T-helper 17 cell (primary cell): ENCODE data around the gene DDT. TPM values are rescaled to one million over a fixed set of nuclear protein-coding genes. Genes with fewer than 3 reads are reported as not detected.
A peak's percentile ranks its signal among the peaks of the same experiment; 100 is the strongest.
"Not testable (repeated sequence)": the region's sequence is repeated elsewhere in the genome, so short reads cannot be mapped to it uniquely, and the experiment has no call there.

Experiments used
- ATAC-seq: fragments of 150-1000 bp; cut with Tn5 transposase; 2 replicates; pipeline ENCODE4 v1.10.0; 2021; ENCODE audit warnings: mild to moderate bottlenecking, moderate library complexity
- DNase-seq, 3 donors: peaks; one replicate each; pipeline versions ENCODE4 v3.0.0 to v3.0.0-alpha.2; 2020 to 2021
- H3K9me3 ChIP-seq: one replicate; pipeline ENCODE4 v1.7.0; 2013; ENCODE audit warnings: low read length, mild to moderate bottlenecking; ENCODE audit not compliant: control insufficient read depth, poor library complexity, severe bottlenecking
- H3K27ac Mint-ChIP-seq: one replicate; pipeline ENCODE4 v1.8.0; 2022; ENCODE audit warnings: mild to moderate bottlenecking, moderate library complexity, mixed read lengths
- H3K27me3 Mint-ChIP-seq: one replicate; pipeline ENCODE4 v1.8.0; 2022; ENCODE audit warnings: mixed read lengths
- H3K36me3 Mint-ChIP-seq: one replicate; pipeline ENCODE4 v1.8.0; 2022; ENCODE audit warnings: low read depth, mixed read lengths
- H3K4me1 Mint-ChIP-seq: one replicate; pipeline ENCODE4 v1.8.0; 2022; ENCODE audit warnings: mild to moderate bottlenecking, mixed read lengths
- H3K4me3 Mint-ChIP-seq: one replicate; pipeline ENCODE4 v1.8.0; 2022; ENCODE audit warnings: mild to moderate bottlenecking, moderate library complexity, mixed read lengths
- total RNA-seq, 4 donors: library from RNA in 2 of 4; stranded (reverse) in 2 of 4; gene quantifications; one replicate each; pipeline ENCODE4 v1.2.3 and lab custom pipeline; 2022 to 2026

DDT gene
- total RNA-seq, 2 donors from 2014 or later: 69.4 to 74.2 TPM

DNA sequence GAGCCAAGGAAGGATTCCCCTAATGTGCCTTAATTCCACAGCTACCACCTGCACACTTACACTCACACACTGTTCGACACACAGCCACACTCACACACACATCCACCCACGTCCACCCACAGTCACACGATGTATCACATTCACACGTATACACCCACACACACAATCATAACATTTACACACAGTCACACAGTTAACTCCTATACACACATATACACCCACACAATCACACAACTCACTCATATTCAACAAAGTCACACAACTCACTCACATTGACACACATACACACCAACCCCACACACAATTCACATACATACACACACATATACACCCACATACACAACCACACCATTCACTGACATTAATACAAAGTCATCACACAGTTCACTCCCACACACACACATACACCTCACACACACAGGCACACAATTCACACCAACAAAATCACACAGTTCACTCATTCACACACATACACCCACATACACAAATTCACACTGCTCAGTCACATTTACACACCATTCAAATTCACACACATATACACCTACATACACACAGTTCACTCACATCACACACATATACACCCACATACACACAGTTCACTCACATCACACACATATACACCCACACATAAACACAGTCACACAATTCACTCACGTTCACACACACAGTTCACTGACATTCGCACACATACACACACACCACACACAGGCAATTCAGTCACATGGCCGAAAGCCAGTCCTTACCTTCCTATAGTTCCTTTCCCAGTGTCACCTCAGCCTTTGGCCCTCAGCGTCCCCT lies 19.8 kb downstream of the DDT start:
- not testable (repeated sequence) for H3K9me3 ChIP-seq, H3K27me3 Mint-ChIP-seq, H3K36me3 Mint-ChIP-seq, ATAC-seq, DNase-seq, H3K27ac Mint-ChIP-seq, H3K4me3 Mint-ChIP-seq
- peaks cover 13% of the 10 kb centered on the region for H3K4me1 Mint-ChIP-seq

DNA sequence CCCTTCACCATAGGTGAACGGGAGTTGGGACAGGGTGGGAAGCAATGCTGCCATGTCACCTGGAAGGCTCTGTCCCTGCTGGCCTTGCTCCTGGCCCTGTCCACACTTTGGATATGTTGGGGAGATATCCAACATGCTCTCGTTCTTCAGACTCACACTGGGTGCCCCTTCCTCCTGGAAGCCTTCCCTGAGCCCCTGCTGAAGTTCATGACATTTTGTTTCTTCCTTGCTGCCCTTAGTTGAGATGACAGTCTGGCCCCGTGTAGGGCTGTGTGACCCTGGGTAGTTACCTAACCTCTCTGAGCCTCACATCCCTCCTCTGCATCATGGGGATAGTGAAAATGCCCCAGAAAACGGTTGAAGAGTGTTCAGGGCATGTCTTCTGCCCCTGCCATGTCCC lies 20.8 kb downstream of the DDT start:
- not testable (repeated sequence) for H3K4me3 Mint-ChIP-seq, ATAC-seq, DNase-seq, H3K36me3 Mint-ChIP-seq, H3K9me3 ChIP-seq, H3K27ac Mint-ChIP-seq, H3K27me3 Mint-ChIP-seq
- peaks cover 13% of the 10 kb centered on the region for H3K4me1 Mint-ChIP-seq

DNA sequence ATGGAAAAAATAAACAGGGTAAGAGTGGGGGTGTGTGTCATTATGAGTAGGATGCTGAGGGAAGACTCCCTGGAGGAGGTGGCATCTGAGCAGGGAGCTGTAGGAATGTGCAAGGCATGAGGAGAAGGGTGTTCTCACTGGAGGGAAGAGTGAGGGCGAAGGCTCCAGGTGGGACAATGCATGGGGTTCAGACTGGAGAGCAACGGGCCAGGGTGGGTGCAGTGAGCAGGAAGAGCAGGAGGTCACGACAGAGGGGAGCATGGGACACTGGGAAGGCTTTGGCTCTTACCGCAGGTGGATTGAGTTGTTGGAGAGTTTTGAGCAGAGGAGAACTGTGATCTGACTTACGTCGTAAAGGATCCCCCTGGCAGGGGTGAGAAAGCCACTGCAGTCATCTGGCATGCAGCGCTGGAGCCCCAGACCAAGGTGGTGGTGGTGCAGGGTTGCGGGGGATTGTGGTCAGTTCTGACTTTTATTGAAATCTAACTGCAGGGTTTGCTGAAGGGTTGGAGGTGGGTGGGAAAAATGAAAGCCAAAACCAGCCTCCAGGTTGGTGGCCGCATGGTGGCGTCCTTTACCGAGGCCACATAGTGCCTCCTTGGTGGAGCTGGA lies 21.3 kb downstream of the DDT start:
- ATAC-seq, H3K9me3 ChIP-seq, H3K27me3 Mint-ChIP-seq, H3K36me3 Mint-ChIP-seq, DNase-seq: not testable (repeated sequence)
- H3K27ac Mint-ChIP-seq: peak overlapping the region; percentile 45
- peak overlapping the region; percentile 52 for H3K4me3 Mint-ChIP-seq
- H3K4me1 Mint-ChIP-seq: peaks cover 13% of the 10 kb centered on the region

DNA sequence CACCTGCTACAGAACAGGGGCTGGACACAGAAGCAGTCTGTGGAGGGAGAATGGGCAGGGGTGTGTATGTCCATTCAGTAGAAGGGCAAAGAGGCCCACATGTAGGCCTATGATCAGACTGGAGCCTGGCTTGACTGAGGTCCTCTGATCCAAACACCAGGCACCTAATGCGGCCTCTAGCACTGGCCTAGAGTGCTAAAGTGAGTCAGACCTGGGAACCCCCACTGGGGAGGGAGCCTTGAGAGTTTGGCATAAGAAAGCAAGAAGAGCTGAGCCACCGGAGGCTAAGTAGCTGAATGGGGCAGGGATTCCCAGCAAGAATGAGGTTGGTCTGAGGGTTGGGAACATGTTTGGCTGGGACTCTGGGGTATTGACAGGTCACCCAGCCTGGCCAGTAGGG lies 22.9 kb downstream of the DDT start:
- DNase-seq, H3K27ac Mint-ChIP-seq, H3K27me3 Mint-ChIP-seq, ATAC-seq, H3K9me3 ChIP-seq, H3K4me3 Mint-ChIP-seq, H3K36me3 Mint-ChIP-seq: not testable (repeated sequence)
- H3K4me1 Mint-ChIP-seq: peaks cover 11% of the 10 kb centered on the region

DNA sequence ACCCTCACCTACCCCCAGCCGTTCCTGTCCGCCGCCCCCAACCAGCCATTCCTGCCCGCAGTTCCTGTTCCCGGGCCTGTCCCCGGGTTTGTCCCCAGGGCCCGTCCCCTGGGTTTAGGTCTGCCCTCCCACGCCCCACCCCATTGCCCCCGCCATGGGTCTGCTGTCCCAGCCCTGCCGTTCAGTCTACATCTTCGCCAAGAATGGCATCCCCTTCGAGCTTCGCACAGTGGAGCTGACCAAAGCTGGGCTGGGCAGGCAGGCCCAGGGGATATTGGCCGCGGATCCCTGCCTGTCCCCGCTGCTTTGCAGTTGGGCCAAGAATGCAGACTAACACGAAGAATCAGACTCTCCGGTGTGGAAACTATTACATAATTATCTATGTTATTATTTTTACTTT lies 24.5 kb downstream of the DDT start:
- not testable (repeated sequence) for DNase-seq, H3K4me3 Mint-ChIP-seq, ATAC-seq, H3K27me3 Mint-ChIP-seq, H3K27ac Mint-ChIP-seq, H3K36me3 Mint-ChIP-seq, H3K9me3 ChIP-seq
- peaks cover 10% of the 10 kb centered on the region for H3K4me1 Mint-ChIP-seq

DNA sequence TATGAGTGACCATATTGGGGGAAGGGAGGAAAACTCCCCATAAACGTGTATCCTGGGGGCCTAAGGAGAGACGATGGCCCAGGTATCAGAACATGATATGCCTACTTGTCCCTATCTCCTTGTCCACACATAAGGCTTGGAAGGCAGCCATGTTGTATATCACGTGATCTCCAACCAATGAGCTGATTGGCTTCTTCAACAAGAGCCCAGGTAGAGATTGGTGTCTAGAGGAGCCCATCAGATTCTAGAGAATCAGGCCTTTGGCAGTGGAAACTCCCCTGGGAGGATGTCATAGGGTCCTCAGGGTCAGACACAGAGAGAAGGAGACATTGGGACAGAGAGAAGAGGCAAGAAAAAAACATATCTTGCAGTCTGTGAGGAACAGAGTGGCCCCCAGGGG lies 26.9 kb downstream of the DDT start:
- H3K36me3 Mint-ChIP-seq, H3K4me1 Mint-ChIP-seq, H3K4me3 Mint-ChIP-seq, ATAC-seq, H3K27me3 Mint-ChIP-seq, H3K9me3 ChIP-seq, DNase-seq, H3K27ac Mint-ChIP-seq: not testable (repeated sequence)

DNA sequence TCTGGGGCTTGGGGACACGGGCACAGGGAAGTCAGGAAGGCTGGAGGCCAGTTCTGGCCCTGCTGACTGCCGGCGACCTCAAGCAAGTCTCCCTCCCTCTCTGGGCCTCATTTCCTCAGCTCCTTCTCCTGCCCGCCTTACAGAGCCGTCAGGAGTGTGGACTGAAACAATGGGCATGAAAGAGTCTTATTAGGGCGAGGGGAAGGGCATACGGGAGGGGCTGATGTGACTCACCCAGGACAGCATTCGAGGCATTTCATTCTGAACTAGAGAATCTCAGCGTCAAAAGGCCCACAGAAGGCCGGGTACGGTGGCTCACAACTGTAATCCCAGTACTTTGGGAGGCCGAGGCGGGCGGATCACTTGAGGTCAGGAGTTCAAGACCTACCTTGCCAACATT lies 34.1 kb downstream of the DDT start:
- not testable (repeated sequence) for ATAC-seq, H3K36me3 Mint-ChIP-seq, H3K9me3 ChIP-seq, H3K4me3 Mint-ChIP-seq, DNase-seq, H3K27ac Mint-ChIP-seq, H3K4me1 Mint-ChIP-seq
- H3K27me3 Mint-ChIP-seq: peaks cover 17% of the 10 kb centered on the region

DNA sequence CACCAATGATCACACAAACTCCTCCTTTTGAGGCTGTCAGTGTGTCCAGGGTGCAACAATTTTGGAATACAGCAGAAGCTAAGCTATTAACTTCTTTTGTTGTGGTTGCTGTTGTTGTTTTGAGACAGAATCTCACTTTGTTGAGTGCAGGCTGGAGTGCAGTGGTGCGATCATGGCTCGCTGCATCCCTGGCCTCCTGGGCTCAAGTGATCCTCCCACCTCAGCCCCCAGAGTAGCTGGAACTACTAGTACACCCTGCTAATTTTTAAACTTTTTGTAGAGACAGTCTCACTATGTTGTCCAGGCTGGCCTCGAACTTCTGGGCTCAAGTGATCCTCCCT lies 35.3 kb downstream of the DDT start:
- H3K4me1 Mint-ChIP-seq: no peaks in the 10 kb centered on the region
- H3K4me3 Mint-ChIP-seq: no peak overlapping the region
- no peak for DNase-seq
- peaks cover 3% of the 10 kb centered on the region for H3K36me3 Mint-ChIP-seq
- no peak overlapping the region for H3K27ac Mint-ChIP-seq
- peaks cover 17% of the 10 kb centered on the region for H3K27me3 Mint-ChIP-seq
- no peaks in the 10 kb centered on the region for H3K9me3 ChIP-seq
- ATAC-seq: no peak

DNA sequence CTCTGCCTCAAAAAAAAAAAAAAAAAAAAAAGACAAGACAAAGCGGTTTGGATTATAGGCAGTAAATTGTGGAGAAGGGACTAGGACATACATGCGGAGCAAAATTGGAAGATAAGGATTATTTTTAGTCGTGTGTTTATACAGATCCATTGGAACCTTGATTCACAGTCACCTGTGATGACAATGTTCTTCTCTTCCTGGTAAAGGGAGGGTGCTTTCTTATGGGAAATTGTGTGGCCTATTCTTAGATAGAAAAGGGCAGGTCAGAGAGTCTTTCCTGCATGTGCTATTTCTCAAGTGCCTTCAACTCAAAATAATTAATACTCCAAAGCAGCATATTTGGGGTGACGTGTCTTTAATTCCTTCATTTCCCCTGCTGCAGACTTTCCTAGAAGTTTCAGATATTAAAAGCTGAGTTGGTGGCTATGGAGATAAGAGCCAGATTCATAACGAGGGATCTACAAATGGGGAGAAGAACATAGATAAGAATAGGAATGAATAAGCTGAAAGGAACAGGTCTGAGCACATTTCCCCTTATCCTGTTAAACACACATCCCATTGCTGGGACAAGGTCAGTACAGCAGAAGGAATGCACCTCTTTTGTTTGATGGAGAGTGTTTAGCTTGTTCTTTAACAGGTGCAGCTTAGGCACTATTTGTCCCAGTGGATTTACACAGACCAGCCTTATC lies 35.8 kb downstream of the DDT start:
- no peaks in the 10 kb centered on the region for H3K4me1 Mint-ChIP-seq
- DNase-seq (no peak), ATAC-seq (no peak)
- H3K27me3 Mint-ChIP-seq: peaks cover 17% of the 10 kb centered on the region
- H3K9me3 ChIP-seq: no peaks in the 10 kb centered on the region
- H3K4me3 Mint-ChIP-seq: no peak overlapping the region
- H3K36me3 Mint-ChIP-seq: peaks cover 3% of the 10 kb centered on the region
- H3K27ac Mint-ChIP-seq: no peak overlapping the region

DNA sequence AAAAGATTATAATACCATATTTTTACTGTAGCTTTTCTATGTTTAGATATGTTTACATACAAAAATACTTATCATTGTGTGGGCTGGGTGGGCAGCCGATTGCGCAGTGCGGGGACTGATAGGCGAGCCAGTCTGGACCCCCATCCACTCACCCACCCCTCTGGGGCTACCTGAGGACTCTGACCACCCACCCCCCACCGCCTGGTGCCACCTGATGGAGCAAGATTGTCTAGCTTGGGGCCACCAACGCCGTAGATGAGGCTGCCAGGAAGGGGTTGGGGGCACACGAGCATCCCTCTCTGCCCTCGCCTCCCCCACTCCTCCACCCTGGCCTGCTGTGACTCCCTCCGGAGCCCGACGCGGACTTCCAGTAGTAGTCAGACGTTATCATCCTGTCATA lies 47.7 kb downstream of the DDT start:
- Mint-ChIP-seq H3K4me1 (no peaks in the 10 kb centered on the region), H3K4me3 (no peak overlapping the region), H3K36me3 (no peaks in the 10 kb centered on the region), H3K27ac (no peak overlapping the region), H3K27me3 (peaks cover 29% of the 10 kb centered on the region)
- H3K9me3 ChIP-seq: no peaks in the 10 kb centered on the region
- ATAC-seq (no peak), DNase-seq (no peak)

DNA sequence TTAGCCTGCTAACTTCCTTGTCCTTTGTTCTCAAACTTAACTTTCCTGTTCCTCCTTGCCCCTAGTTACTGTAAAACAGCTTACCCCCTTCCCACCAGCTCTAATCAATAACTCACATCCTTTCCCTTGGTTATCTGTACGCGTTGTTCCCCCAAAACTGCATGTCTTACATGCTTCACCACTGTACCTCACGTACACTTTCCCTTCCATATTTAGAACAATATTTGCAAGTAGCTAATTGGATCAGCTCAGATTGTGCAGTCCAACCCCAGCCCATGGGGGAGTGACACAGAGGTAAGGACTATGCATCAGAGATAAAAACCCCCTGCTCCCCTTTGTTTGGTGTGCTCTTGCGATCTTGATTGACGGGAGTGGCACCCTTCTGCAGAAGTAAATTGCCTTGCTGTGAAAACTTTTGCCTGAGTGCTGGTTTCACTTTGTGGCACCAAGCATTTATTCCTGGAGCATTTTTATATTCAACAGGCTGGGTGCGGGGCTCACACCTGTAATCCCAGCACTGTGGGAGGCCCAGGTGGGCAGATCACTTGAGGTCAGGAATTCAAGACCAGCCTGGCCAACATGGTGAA lies 49.1 kb downstream of the DDT start:
- H3K27me3 Mint-ChIP-seq: peaks cover 29% of the 10 kb centered on the region
- no peaks in the 10 kb centered on the region for H3K9me3 ChIP-seq
- H3K4me3 Mint-ChIP-seq: no peak overlapping the region
- H3K36me3 Mint-ChIP-seq: no peaks in the 10 kb centered on the region
- H3K27ac Mint-ChIP-seq: no peak overlapping the region
- DNase-seq (no peak), ATAC-seq (no peak)
- H3K4me1 Mint-ChIP-seq: no peaks in the 10 kb centered on the region

DNA sequence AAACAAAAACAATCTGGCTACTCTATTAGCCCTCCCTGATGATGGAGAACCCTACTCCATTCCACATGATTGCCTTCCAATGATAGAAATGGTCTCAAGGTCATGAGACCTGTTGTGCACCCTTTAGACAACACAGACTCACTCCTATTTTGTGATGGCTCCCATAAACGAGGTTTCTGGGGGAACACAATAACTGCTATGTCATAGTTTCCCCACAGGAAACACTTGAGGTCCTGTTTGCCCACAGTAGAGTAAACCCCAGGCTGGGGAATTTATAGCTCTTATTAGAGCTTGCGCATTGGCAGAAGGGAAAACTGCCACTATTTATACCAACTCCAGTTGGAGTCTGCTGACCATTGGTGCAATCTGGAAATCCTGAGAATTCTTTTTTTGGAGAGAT lies 51.3 kb downstream of the DDT start:
- H3K9me3 ChIP-seq: no peaks in the 10 kb centered on the region
- no peaks in the 10 kb centered on the region for H3K4me1 Mint-ChIP-seq
- H3K36me3 Mint-ChIP-seq: no peaks in the 10 kb centered on the region
- H3K27me3 Mint-ChIP-seq: peaks cover 16% of the 10 kb centered on the region
- DNase-seq: no peak
- H3K27ac Mint-ChIP-seq: no peak overlapping the region
- no peak overlapping the region for H3K4me3 Mint-ChIP-seq
- ATAC-seq: no peak

DNA sequence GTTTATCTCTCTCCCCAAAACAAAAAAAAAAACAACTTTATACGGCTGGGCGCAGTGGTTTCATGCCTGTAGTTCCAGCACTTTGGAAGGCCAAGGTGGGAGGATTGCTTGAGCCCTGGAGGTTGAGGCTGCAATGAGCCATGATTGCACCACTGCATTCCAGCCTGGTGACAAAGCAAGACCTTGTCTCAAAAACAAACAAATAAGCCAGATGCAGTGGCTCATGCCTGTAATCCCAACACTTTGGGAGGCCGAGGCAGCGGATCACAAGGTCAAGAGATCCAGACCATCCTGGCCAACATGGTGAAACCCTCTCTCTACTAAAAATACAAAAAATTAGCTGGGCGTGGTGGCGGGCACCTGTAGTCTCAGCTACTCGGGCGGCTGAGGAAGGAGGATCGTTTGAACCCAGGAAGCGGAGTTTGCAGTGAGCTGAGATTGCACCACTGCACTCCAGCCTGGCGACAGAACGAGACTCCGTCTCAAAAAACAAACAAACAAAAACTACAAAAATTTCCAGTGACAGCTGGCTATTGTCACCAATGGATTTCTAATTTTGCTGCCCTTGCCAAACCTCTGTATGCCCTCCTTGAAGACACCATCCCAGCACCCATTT lies 52.5 kb downstream of the DDT start:
- not testable (repeated sequence) for H3K4me3 Mint-ChIP-seq, DNase-seq, H3K4me1 Mint-ChIP-seq, H3K36me3 Mint-ChIP-seq, H3K27ac Mint-ChIP-seq, H3K9me3 ChIP-seq, H3K27me3 Mint-ChIP-seq, ATAC-seq
